Measurements from ENCODE around the gene HLA-DPB1. TPM values are rescaled to one million over a fixed set of nuclear protein-coding genes. Genes with fewer than 3 reads are reported as not detected.
A peak's percentile ranks its signal among the peaks of the same experiment; 100 is the strongest.
"Not testable (repeated sequence)": the region's sequence is repeated elsewhere in the genome, so short reads cannot be mapped to it uniquely, and the experiment has no call there.

Gene HLA-DPB1
- total RNA-seq, 1 donor from 2014 or later: 72.7 TPM

DNA sequence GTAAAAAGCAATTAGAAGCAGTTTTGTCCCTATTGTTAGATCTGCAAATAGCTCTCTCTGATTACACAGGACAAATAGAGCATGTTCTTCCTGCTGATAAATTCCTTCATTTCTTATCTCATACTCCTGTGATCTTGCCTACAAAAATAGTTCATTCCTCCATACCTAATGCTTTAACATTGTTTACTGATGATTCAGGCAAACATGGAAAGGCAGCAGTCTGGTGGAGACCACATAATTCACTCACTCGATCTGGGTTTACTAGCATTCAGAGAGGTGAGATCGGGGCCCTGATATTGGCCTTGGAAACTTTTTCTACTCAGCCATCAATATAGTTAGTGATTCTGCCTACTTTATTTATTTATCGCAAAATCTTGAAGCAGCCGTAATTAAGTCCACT is 22.6 kb upstream of the HLA-DPB1 start:
- H3K9me3 ChIP-seq: no peaks in the 10 kb centered on the region
- TF ChIP-seq CTCF (IDR thresholded peaks at IDR 0.05): no peak
- no peaks in the 10 kb centered on the region for H3K27me3 ChIP-seq
- H3K27ac ChIP-seq: no peak overlapping the region
- H3K4me1 ChIP-seq: no peaks in the 10 kb centered on the region
- H3K4me3 ChIP-seq: no peak overlapping the region
- intact Hi-C loops (cut with DNase I): no loop called here
- no peak for DNase-seq (ENCODE audit: low spot score in 2 of 2)
- no peaks in the 10 kb centered on the region for H3K36me3 ChIP-seq

DNA sequence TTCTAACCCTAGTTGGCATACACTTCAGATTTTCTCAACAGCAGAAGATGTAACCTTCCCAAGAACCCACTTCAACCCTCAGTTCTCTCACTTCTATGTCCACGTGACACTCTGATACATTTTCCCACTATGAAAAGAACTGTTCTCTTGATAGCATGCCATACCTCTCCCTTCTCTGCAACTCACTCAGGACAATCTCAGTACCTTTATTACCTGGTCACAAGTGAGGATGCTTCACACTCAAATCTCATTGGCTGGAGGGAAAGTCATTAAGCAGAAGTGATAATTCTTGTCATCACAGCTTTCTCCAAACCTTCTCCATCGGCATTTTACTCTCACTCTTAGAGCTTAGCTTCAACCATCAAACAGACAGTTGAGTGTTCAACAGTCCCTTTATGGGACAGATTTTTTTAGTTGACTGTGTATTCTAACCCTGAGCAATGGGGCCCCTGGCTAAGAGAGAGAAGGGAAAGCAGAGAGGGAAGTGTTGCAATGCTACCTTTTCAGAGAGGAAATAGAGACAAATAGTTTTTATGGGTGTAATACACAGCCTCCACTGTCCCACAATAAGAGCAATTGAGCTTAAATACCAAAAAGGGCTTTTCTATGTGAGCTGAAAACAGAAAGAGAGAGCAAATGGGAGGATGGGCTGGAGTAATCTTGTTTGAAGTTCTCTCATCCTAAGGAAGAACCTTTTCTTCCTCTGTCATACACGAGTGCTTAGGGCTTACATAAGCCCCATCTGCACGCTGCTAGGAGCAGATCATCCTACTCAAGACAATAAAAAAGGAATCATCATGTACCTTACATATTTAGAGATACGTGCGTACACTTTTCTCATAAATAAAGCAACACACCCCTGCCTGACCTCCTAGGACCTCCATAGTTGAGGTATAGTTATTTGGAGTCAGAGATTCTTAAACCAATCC is 18.3 kb upstream of the HLA-DPB1 start:
- Histone ChIP-seq H3K27ac (no peak overlapping the region), H3K9me3 (no peaks in the 10 kb centered on the region), H3K27me3 (no peaks in the 10 kb centered on the region), H3K36me3 (no peaks in the 10 kb centered on the region), H3K4me3 (no peak overlapping the region), H3K4me1 (no peaks in the 10 kb centered on the region)
- no peak for TF ChIP-seq CTCF (IDR thresholded peaks at IDR 0.05)
- no peak for DNase-seq (ENCODE audit: low spot score in 2 of 2)
- intact Hi-C loops (cut with DNase I): no loop called here

DNA sequence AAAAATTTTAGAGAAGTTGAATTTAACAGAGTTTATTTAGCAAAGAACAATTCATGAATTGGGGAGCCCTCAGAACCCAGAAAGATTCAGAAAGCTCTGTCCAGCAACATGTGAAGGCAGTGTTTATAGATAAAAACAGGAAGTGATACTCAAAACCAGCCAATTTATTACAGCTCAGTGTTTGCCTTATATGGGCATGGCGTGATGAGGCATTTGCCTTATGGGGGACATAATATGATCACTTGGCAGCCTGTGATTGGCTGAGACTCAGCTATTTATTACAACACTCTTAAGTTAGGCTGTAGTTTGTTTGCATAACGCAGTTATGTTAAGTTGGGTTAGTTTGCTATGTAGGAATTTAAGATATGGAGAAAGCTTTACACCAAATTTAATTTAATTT is 13.8 kb upstream of the HLA-DPB1 start:
- no peaks in the 10 kb centered on the region for H3K9me3 ChIP-seq
- intact Hi-C loops (cut with DNase I): no loop called here
- H3K4me3 ChIP-seq: no peak overlapping the region
- H3K36me3 ChIP-seq: no peaks in the 10 kb centered on the region
- no peak overlapping the region for H3K27ac ChIP-seq
- H3K27me3 ChIP-seq: no peaks in the 10 kb centered on the region
- DNase-seq (ENCODE audit: low spot score in 2 of 2): no peak
- no peak for TF ChIP-seq CTCF (IDR thresholded peaks at IDR 0.05)
- no peaks in the 10 kb centered on the region for H3K4me1 ChIP-seq

GRCh38 chr6:33063435-33063834 is 12.4 kb upstream of the HLA-DPB1 start:
- H3K27me3 ChIP-seq; H3K4me3 ChIP-seq; DNase-seq (ENCODE audit: low spot score in 2 of 2); H3K9me3 ChIP-seq; H3K27ac ChIP-seq; intact Hi-C loops (cut with DNase I); H3K4me1 ChIP-seq; H3K36me3 ChIP-seq: not testable (repeated sequence)

- Histone ChIP-seq H3K36me3 (peaks cover 0 to 9% of the 10 kb centered on the region in 2 donors), H3K9me3 (no peaks in the 10 kb centered on the region), H3K4me1 (no peaks in the 10 kb centered on the region), H3K27ac (peak overlapping the region in 1 of 2 donors; percentile 24), H3K4me3 (no peak overlapping the region), H3K27me3 (no peaks in the 10 kb centered on the region)
- intact Hi-C loops (cut with DNase I): no loop called here
- TF ChIP-seq CTCF (IDR thresholded peaks at IDR 0.05): no peak
- no peak for DNase-seq (ENCODE audit: low spot score in 2 of 2)
Observed at GRCh38 chr6:33064723-33065122, 11.1 kb upstream of the HLA-DPB1 start.

- Histone ChIP-seq H3K36me3 (peaks cover 0 to 9% of the 10 kb centered on the region in 2 donors), H3K4me1 (no peaks in the 10 kb centered on the region), H3K9me3 (no peaks in the 10 kb centered on the region), H3K27ac (peak overlapping the region in 1 of 2 donors; percentile 24), H3K27me3 (no peaks in the 10 kb centered on the region), H3K4me3 (no peak overlapping the region)
- no peak for DNase-seq (ENCODE audit: low spot score in 2 of 2)
- TF ChIP-seq CTCF (IDR thresholded peaks at IDR 0.05): no peak
- intact Hi-C loops (cut with DNase I): no loop called here
Observed at GRCh38 chr6:33065312-33065711, 10.5 kb upstream of the HLA-DPB1 start.

All from ascending aorta (tissue), 2 donors.